GM19043 (cell line): ENCODE measurements around the gene PIK3CD.
"Not testable (repeated sequence)": the region's sequence is repeated elsewhere in the genome, so short reads cannot be mapped to it uniquely, and the experiment has no call there.

Experiments used
- ATAC-seq: cut with Tn5 transposase; IDR thresholded peaks from one replicate; pipeline ENCODE4 v1.9.1; 2021; ENCODE audit warnings: low read depth; ENCODE audit not compliant: unreplicated experiment

The PIK3CD gene

DNA sequence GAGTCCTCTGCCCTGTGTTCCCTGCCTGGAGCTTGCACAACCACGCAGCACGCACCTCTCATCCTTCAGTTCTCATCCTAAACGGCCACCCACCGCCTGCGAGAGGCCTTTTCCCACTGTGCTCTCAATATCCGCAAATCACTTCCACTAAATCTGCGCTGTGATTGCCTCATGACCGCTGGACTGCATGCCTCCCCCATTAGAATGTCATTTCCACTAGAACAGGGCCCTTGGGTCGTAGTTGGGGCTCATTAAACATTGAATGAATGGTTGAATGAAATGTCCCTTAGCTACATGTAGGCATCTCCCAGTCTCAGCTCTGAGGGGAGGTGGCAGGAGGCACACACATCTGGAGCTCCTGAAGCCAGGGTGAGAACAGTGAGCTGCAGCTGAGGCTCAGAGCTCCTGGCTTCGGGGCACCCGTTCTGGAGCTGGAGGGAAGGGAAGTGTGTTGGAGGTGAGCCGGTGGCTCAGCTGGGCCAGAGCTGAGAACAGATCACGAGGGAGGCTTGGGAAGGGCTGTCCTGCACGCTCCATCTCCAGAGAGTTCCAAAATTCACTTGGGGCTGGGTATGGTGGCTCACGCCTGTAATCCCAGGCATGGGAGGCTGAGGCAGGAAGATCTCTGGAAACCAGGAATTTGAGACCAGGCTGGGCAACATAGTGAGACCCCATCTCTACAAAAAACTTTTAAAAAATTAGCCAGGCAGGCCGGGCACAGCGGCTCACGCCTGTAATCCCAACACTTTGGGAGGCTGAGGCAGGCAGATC, 32.4 kb upstream of the PIK3CD start:
- ATAC-seq, result no peak

DNA sequence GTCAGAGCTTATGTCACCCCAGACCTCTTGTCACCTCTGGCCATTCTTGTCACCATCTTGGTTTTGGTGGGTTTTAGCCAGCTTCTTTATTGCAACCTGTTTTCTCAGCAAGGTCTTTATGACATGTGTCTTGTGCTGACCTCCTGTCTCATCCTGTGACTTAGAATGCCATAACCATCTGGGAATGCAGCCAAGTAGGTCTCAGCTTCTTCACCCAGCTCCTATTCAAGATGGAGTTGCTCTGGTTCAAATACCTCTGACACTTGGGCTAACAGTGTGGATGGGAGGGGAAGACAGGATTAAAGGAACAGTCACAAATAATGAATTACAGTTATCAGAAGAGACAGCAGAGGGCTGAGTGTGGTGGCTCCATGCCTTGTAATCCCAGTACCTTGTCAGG, 30.5 kb upstream of the PIK3CD start:
- no peak for ATAC-seq

DNA sequence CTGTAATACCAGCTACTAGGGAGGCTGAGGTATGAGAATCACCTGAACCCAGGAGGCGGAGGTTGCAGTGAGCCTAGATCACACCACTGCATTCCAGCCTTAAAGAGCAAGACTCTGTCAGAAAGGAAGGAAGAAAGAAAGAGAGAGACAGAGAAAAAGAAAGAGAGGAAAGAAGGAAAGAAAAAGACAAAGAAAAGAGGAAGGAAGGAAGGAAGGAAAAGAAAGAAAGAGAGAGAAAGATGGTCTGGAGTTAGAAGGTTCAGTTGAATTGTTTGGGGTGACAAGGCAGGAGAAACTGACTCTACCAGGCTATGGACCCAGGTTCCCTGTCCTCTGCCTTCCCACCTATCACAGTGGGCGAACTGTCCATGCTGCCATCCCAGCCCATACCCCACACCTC, 27.4 kb upstream of the PIK3CD start:
- ATAC-seq, result no peak

DNA sequence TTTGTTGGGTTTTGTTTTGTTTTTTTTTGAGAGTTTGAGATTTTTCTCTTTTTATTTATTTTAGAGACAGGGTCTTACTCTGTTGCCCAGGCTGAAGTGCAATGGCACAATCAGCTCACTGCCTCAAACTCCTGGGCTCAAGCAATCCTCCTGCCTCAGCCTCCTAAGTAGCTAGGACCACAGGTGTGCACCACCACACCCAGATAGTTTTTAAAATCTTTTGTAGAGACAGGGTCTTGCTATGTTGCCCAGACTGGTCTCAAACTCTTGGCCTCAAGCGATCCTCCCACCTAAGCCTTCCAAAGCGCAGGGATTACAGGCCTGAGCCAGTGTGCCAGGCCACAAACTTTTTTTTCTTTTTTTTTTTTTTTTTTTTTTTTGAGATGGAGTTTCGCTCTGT, 26.5 kb upstream of the PIK3CD start:
- ATAC-seq, result not testable (repeated sequence)

DNA sequence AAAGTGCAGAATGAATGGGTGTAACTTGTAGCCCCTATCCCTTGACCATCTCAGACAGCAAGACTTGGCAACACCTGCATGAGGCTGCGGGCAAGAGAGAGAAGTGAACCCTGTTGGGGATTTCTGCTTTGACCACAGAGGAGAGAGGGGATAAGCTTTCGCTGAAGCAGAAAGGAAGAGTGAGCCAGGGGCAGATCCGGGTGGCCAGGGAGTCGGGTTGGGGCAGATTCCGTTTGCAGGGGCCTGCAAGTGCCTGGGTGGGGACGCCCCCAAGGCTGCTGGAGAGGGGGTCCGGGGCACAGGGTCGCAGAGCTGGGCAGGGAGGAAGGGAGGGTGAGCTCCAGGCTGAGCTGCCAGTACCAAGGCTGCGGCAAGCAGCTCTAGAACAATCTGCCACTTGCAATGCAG, 25.3 kb upstream of the PIK3CD start:
- peak; percentile 45 for ATAC-seq

DNA sequence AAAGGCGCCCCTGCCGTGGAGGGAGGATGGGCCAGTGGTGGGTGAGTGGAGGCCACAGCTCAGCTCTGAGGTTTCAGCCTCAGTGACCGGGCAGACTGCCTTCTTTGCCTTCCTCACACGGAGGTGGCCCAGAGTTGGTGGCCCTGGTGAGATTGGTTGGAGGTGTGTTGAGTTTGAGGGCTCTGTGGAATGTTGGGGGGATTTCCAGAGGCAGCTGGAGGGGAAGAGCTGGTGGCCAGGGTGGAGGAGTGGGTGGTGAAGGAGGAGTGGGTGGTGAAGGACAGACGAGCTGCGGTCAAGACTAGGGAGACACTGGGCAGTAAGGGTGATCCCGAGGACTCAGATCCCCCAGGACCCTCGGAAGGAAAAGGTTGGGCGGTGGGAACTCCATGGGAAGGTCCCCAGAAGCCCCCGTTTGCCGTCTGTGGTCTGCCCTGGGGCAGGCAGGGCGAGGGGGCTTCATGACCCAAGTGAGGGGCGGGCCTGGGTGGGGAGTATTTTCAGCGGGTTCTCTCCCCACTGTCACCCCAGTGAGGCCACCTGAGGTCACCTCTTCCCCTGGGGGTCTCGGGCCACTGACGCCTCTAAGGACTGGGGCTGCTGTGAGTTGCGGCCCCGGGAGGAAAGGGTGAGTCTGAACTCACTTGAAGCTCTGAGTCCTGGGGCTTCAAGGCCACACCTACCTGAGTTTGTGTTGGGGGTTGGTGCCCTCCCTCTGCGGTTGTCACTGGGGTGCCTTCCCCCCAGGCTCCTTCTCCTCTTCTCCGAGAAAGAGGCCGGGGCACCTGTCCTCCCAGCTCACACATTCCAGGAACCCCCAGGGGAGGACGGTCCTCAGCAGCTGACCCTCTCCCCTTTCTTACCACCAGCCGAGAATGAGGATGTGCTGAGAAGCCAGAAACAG, 22.7 kb upstream of the PIK3CD start:
- no peak for ATAC-seq

DNA sequence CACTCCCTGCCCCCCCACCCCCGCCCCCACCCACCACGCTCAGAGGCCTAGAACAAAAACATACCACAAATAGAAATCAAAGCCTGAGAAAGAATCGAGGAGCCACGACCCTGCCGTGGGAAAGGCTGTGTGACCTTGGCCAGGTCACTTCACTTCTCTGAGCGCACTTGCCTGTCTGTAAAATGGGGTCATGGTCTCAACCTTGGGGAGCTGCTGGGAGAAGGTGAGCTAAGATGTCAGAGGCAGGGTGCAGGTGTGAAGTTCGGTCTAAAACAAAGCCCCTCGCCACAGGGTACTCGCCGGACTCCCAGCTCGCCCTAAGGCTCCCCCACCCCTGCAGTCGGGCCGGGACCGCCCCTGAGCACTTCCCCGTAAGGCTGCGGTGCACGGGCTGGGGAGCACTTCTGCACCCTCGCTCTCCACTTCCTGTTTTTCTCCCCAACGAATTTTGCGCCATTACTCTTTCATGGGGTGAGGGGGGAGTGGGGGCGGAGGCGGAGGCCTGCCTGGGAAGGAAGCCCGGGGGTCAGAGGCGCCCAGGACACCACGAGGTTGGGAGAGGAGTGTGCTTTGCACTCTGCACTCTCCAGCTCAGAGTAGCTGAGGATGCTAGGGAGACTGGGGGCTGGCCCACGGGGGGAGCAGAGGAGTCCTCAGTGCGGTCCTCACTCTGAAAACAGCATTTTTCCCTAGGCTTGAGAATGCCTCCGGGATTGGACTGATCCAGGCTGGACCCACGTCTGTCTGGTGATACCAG, 21.9 kb upstream of the PIK3CD start:
- no peak for ATAC-seq

DNA sequence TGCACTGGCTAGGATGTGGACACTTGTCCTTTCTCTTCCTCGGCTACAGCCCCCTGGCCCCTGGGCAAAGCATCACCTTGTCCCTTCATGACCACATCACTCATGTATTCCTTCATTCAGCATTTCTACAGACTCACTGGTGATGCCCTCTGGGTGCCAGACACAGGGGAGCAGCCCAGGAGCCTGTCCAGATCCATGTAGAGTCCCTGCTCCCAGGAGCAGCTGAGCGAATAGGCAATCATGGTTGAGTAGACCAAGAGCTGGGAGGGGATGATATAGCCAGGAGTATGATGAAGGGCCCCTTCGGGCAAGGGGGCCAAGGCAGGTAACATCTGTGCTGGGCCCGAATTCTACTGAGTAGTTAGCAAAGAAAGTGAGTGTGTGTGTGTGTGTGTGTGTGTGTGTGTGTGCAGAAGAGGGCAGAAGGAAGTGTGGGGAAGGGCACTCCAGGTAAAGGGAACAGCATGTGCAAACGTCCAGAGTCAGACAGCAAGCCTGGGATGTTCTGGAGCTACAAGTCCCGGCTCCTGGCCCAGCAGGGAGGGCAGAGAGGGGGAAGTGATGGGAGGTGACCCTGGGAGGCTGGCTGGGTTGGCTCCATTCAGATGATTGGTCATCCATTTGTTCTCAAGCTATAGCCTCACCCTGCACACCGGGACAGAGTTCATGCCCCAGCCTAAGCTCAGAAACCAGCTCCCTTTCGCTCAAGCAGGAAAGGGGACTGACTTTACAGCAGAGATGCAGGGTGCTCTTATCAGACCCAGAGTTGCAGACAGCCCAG, 21.0 kb upstream of the PIK3CD start:
- ATAC-seq, result no peak

DNA sequence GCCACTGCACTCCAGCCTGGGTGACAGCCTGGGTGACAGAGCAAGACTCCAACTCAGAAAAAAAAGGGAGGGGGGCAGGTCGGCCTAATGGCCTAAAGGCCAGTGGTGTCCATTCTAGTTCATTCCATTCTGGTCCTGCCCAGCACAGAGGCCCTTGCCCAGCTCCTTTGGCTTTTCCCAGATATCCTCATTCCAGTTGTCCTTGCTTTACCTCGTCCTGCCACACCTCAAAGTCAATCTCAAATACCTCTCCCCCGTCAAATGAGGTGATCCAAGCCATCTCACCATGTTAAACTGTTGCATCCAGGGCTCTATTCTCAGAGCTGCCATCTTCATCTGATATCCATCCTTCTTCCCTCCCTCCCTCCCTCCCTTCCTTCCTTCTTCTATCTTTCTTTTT, 19.9 kb upstream of the PIK3CD start:
- ATAC-seq, result no peak

DNA sequence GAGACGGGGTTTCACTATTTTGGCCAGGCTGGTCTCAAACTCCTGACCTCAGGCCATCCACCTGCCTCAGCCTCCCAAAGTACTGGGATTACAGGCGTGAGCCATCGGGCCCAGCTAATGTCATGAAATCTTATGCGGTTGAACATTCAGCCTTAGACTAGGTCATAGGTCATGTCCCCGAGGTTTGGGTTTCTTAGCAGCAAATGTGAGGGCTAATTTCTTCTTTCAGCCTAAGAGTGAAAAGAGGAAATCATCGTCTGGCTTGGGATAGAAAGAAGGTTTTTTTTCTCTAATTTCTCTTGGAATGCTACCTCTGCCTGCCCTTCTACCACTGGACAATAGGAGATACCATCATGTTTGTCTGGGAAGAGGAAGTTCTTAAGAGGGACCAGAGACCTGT, 18.0 kb upstream of the PIK3CD start:
- no peak for ATAC-seq

DNA sequence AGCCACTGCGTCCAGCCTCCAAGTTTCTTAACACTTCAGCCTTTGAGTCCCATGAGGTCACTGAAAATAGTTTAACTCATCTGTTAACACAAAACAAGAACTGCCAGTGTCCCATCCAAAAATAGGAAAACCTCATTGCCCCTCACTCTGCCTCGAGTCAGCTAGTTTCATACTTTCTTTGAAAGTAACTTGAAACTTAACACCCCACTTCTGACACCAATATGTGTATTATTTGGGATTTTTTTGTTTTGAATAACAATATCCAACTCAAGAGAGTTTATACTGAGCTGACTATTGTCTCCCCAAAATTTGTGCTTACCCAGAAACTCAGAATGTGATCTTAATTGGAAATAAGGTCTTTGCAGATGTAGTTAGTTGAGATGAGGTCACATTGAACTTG, 16.9 kb upstream of the PIK3CD start:
- ATAC-seq, result no peak

DNA sequence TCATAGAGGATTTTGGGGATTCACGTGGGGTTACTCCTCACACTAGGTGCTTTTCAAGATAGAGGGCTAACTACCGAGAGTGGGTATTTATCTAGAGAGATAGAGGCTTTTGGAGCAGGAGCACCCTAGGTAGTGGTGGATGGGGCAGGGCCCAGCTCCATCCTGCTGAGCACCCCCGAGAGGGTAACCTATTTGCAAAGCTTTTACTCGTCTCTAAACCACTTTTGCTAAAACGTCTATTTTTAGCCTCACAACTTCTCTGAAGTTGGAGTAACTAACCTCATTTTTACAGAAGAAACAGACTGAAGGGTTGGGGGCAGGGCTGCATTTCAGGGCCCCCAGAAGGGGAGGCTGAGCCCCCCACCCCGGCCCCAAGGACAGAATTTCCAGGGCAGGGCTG, 12.3 kb upstream of the PIK3CD start:
- ATAC-seq, result no peak

DNA sequence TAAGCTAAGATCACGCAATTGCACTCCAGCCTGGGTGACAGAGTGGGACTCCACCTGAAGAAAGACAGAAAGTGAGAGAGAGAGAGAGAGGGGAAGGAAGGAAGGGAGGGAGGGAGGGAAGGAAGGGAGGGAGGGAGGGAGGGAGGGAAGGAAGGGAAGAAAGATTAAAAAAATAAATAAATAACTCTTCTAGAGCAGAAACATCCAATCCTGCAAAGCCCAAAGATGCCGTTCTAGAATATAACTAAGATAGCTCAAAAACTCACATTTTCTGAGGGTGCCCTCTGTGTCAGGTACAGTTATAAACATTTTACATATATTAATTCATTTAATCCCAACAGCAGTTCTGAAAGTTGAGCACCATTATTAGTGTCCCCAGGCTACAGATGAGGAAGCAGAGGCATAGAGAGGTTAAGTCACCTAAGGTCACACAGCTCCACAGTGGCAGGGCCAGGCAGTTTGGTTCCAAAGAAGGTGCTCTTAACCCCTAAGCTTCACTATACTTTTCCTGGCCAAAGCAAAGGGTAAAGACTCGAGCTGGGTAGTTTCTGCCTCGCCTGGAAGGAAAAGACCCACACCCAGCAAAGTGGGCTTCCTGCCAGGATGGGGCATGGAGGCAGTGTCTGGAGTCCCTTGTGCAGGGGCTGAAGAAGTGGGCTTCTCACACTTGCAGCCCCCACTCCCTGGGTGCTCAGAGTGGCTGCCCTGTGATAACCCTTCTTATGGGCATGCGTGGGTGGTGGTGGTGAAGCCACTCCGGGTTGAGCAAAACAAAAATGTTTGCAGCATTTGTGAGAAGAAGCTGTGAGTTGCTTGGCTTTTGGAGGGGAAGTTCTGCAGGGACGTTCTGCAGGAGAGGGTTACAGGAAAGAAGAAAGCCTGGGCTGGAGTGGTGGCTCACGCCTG, 7.9 kb upstream of the PIK3CD start:
- ATAC-seq, result no peak

DNA sequence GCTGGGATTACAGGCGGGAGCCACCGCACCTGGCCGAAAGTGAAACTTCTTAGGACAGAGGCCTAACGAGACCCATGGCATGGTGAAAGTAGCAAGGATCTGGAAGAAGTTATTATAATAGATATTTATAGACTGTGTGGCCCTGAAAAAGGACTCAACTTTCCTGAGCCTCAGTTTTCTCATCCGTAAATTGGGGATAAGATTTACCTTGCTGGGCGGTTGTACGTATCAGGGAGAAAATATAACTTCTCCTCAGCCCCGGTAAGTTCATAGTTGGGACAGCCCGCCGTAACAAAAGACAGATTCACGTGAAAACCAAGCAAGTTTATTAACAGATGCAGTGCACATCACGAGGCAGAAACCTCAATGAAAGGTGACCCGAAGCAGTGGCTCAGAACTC, 5.5 kb upstream of the PIK3CD start:
- ATAC-seq, result no peak

DNA sequence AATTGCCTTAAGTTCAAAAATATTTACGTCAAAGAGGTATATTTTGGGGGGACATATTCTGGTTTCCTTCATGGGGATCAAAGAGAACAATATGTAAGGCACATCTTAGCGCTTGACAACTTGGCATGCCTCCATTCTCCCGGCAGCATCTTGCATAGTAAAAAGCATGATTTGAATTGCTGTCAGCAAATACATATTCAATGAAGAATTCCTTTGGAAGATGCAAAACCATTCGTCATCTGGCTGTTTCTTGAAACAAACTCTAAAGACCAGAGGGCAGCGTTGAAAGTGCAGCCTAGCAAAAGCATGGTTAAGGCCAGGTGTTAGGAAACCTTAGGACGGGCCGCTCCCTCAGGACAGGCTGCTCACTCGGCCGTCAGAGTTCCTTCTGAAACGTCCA, 3.4 kb upstream of the PIK3CD start:
- no peak for ATAC-seq

DNA sequence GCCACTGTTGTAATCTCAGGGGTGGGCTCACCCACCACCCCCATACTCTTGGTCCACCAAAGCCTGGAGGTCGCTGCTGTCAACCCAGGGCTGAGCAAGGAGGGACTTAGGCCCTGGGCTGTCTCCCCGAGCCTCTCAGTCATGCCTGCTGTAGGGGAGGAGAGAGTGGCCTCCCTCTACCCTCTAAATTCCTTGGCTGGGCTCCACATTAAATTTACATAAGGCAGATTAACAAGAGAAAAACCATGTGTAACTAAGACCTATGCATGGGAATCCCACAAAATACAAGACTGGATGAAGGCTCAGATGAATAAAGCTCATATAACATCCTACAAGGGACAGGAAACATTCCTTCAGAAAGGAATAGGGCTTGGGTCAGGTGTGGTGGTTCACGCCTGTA, 1.8 kb upstream of the PIK3CD start:
- ATAC-seq, result no peak

DNA sequence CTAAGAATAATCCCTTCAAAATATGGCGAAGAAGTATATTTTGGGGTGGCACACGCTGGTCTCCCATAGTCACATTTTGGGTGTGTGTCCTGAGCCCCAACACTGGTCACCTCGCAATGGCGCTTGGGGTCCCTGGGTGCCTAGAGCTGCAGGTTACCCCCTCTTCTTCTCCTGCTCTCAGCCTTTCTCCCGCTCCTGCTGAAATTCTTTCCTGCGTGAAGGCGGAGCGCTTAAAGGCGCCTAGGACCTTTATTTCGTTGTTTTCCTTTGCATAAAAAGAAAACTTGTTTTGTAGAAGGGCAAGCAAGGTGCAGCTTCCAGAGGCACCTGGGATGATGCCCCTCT, 339 bp upstream of the PIK3CD start:
- ATAC-seq, result no peak

DNA sequence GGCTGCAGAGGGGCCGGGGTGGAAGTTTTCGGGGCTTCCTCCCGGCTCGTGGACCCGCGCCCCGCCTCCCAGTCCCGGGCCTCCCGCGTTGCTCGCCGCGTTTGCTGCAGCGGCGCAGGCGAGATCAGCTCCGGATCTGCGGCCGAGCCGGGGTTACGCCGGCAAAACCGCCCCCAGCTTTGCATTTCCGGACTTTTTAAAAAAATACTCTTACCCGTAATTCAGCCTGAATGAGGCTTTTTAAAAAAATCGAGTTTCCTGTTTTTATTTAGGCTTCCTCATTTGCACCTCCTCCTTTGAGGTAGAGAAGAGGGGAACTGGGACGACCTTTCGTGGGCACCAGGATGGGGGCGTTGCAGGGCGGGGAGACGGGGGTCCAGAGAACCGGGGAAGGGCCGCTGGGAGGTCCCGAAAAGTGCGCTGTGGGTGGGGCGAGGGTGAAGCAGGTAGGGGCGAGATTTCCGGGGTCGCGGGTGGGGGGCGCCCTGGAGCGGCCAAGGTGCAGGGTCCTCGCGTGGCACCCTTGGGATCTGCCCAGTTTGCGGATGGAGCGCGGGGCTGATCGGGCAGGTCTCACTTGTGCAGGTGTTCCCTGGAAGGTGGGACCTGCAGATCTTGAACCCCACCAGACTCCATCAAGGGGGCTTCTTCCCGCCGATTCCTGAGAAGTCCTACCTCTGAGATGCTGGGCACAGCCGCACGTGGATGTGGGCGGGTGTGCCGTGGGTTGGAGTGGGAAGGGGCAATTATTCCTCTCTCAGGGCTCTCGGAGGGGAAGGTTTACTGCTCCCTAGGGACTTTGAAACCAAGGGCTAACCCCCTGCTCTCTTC, 1.1 kb downstream of the PIK3CD start:
- no peak for ATAC-seq

DNA sequence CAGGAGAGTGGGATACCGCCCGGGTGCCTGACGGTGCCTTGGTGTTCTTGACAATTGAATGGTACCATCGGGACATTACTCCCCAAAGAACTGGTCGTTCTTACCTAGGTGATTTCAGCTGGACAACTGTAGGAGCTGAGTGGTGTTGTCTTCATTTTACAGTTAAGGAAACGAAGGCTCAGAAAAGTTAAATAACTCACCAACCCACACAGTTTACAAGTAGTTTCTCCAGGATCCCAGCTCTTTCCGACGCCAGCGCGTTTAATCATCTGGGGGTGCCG, 1.6 kb downstream of the PIK3CD start:
- ATAC-seq, result no peak
